Endothelial cell of coronary artery (primary cell): ENCODE data around the gene EML3. TPM values are rescaled to one million over a fixed set of nuclear protein-coding genes. Genes with fewer than 3 reads are reported as not detected.

ENCODE experiments used
- total RNA-seq: library from RNA; depleted of rRNA; stranded (reverse); fragments of >200 nt; gene quantifications from 2 replicates; pipeline ENCODE4 v1.2.3, GENCODE V29; 2014

The EML3 gene
- total RNA-seq = 24.2 and 30.8 TPM in 2 replicates

GRCh38 chr11:62612366-62613290 is at the start of gene EML3, which contains the start of gene ROM1:
Gene EML3 (minus strand): TSS chr11:62612775. CDS start chr11:62612457, 318 bp downstream.
Gene ROM1 (plus strand): TSS chr11:62613257. CDS start chr11:62613282, 25 bp downstream.

GRCh38 chr11:62645946-62646824 is 33.6 kb upstream of the EML3 start, which contains the start of gene GANAB:
Gene GANAB (minus strand): TSS chr11:62646613. CDS start chr11:62646599, 14 bp downstream.

GRCh38 chr11:62621567-62622470 is 9.2 kb upstream of the EML3 start, which contains the start of gene B3GAT3:
Gene B3GAT3 (minus strand): TSS chr11:62621986. CDS start chr11:62621947, 39 bp downstream.

GRCh38 chr11:62601372-62602140 is 11.0 kb downstream of the EML3 start, which contains the start of gene MTA2:
Gene MTA2 (minus strand): TSS chr11:62601865. CDS start chr11:62601450, 415 bp downstream.

GRCh38 chr11:62591448-62592145 is 21.0 kb downstream of the EML3 start, which contains the start of gene TUT1:
Gene TUT1 (minus strand): TSS chr11:62591523. CDS start chr11:62591485, 38 bp downstream.

GRCh38 chr11:62573592-62574362 is 38.8 kb downstream of the EML3 start, which contains the start of gene EEF1G:
Gene EEF1G (minus strand): TSS chr11:62573891. CDS start chr11:62573842, 49 bp downstream.

Other genes with a start within 250 kb of the EML3 start
- gene SCGB1A1, start 193.7 kb downstream of the EML3 start, total RNA-seq = not detected in 2 replicates
- 414 and 532 TPM in 2 replicates for gene AHNAK, start 66.0 kb downstream of the EML3 start, total RNA-seq
- gene EEF1G, start 38.9 kb downstream of the EML3 start, total RNA-seq = 1,547 and 1,726 TPM in 2 replicates
- gene TUT1, start 21.3 kb downstream of the EML3 start, total RNA-seq = 8.8 and 9.6 TPM in 2 replicates
- 158 and 226 TPM in 2 replicates for gene MTA2, start 10.9 kb downstream of the EML3 start, total RNA-seq
- gene ROM1, start 482 bp upstream of the EML3 start, total RNA-seq = 7.3 and 8.5 TPM in 2 replicates
- 12.6 and 20.0 TPM in 2 replicates for gene B3GAT3, start 9.2 kb upstream of the EML3 start, total RNA-seq
- gene GANAB, start 33.8 kb upstream of the EML3 start, total RNA-seq = 190 and 269 TPM in 2 replicates
- 21.1 and 21.5 TPM in 2 replicates for gene INTS5, start 40.5 kb upstream of the EML3 start, total RNA-seq
- gene C11orf98, start 52.4 kb upstream of the EML3 start, total RNA-seq = 46.1 and 53.0 TPM in 2 replicates
- gene CSKMT, start 52.5 kb upstream of the EML3 start, total RNA-seq = 7.4 and 12.7 TPM in 2 replicates
- gene UQCC3, start 58.9 kb upstream of the EML3 start, total RNA-seq = 12.2 and 12.8 TPM in 2 replicates
- 1.9 and 2.6 TPM in 2 replicates for gene LBHD1, start 59.5 kb upstream of the EML3 start, total RNA-seq
- 163 and 210 TPM in 2 replicates for gene UBXN1, start 66.3 kb upstream of the EML3 start, total RNA-seq
- gene LRRN4CL, start 76.8 kb upstream of the EML3 start, total RNA-seq = 0.09 TPM in 2 replicates
- gene BSCL2, start 94.6 kb upstream of the EML3 start, total RNA-seq = 20.1 and 25.6 TPM in 2 replicates
- gene GNG3, start 94.9 kb upstream of the EML3 start, total RNA-seq = not detected in 2 replicates
- 9.8 and 13.6 TPM in 2 replicates for gene HNRNPUL2, start 114.7 kb upstream of the EML3 start, total RNA-seq
- 32.8 and 33.1 TPM in 2 replicates for gene TTC9C, start 115.7 kb upstream of the EML3 start, total RNA-seq
- 6.9 and 8.4 TPM in 2 replicates for gene ZBTB3, start 141.4 kb upstream of the EML3 start, total RNA-seq
- gene POLR2G, start 148.8 kb upstream of the EML3 start, total RNA-seq = 51.1 and 71.4 TPM in 2 replicates
- gene TAF6L, start 158.6 kb upstream of the EML3 start, total RNA-seq = 18.4 and 20.5 TPM in 2 replicates
- 15.9 and 23.5 TPM in 2 replicates for gene TMEM179B, start 174.6 kb upstream of the EML3 start, total RNA-seq
- gene TMEM223, start 179.2 kb upstream of the EML3 start, total RNA-seq = 9.0 and 16.0 TPM in 2 replicates
- gene NXF1, start 192.7 kb upstream of the EML3 start, total RNA-seq = 16.0 and 21.6 TPM in 2 replicates
- 36.4 and 40.9 TPM in 2 replicates for gene STX5, start 219.3 kb upstream of the EML3 start, total RNA-seq
- not detected in 2 replicates for gene TEX54, start 220.1 kb upstream of the EML3 start, total RNA-seq
- gene WDR74, start 226.8 kb upstream of the EML3 start, total RNA-seq = 66.5 and 70.3 TPM in 2 replicates